SH-SY5Y (cell line): ENCODE results near the gene FBLL1.

ENCODE experiments used
- GATA2 ChIP-seq: IDR thresholded peaks from 2 replicates; pipeline ENCODE4 v1.6.1; 2011; ENCODE audit warnings: mild to moderate bottlenecking, low read depth, low read length
- GATA3 ChIP-seq: IDR thresholded peaks from 2 replicates; pipeline ENCODE4 v1.6.1; 2011; ENCODE audit warnings: low read depth, mild to moderate bottlenecking, low read length, moderate library complexity

DNA sequence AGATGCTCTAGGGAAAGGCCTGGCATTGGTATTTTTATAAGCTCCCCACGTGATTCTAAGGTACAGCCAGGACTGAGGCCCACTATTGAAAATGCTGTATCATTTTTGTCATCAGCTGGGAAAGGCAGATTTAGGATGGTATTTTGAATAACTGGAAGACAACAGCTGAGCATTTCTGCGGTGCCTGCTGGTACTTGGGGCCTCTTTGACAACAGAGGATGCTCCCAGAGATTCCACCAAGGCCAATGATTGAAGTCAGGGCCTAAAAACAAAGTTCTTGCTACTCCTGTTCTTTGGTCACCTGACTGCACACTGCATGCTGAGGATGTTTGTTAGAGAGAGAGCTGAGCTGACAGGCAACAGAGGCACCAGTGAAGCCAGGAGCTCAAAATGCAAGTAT is 8.1 kb downstream of the FBLL1 start:
- no peak for TF ChIP-seq GATA2
- TF ChIP-seq GATA3, result no peak
